H9 (cell line): ENCODE measurements around the gene BRAF. TPM values are rescaled to one million over a fixed set of nuclear protein-coding genes. Genes with fewer than 3 reads are reported as not detected.

ENCODE experiments used
- DNase-seq: peaks from one replicate; pipeline ENCODE4 v3.0.0-alpha.2; 2017
- H2AFZ ChIP-seq: one replicate; pipeline ENCODE4 v1.6.1; 2013; ENCODE audit warnings: mild to moderate bottlenecking, low read length, control low read depth, moderate library complexity
- H2AK5ac ChIP-seq: 2 replicates; pipeline ENCODE4 v1.6.1; 2013; ENCODE audit warnings: low read length, control low read depth, mixed read lengths; ENCODE audit not compliant: insufficient read length
- H2BK120ac ChIP-seq: one replicate; pipeline ENCODE4 v1.6.1; 2013; ENCODE audit warnings: low read depth, mild to moderate bottlenecking, low read length, control low read depth, inconsistent platforms; ENCODE audit not compliant: poor library complexity, severe bottlenecking
- H2BK12ac ChIP-seq: 2 replicates; pipeline ENCODE4 v1.6.1; 2013; ENCODE audit warnings: low read length, control low read depth, mixed read lengths, low read depth; ENCODE audit not compliant: insufficient read length
- H2BK15ac ChIP-seq: 2 replicates; pipeline ENCODE4 v1.6.1; 2013; ENCODE audit warnings: low read depth, low read length, control low read depth
- H2BK20ac ChIP-seq: one replicate; pipeline ENCODE4 v1.6.1; 2013; ENCODE audit warnings: low read depth, mild to moderate bottlenecking, low read length, control low read depth, inconsistent platforms; ENCODE audit not compliant: poor library complexity, severe bottlenecking
- H2BK5ac ChIP-seq: 2 replicates; pipeline ENCODE4 v1.6.1; 2013; ENCODE audit warnings: low read length, control low read depth, mixed read lengths; ENCODE audit not compliant: insufficient read length
- H3K14ac ChIP-seq: 2 replicates; pipeline ENCODE4 v1.6.1; 2013; ENCODE audit warnings: low read length, control low read depth; ENCODE audit not compliant: insufficient read depth
- H3K18ac ChIP-seq: 2 replicates; pipeline ENCODE4 v1.6.1; 2013; ENCODE audit warnings: low read depth, mild to moderate bottlenecking, mixed read lengths, low read length, control low read depth; ENCODE audit not compliant: insufficient read length
- H3K23ac ChIP-seq: 2 replicates; pipeline ENCODE4 v1.6.1; 2013; ENCODE audit warnings: low read length, control low read depth, mixed read lengths, low read depth; ENCODE audit not compliant: insufficient read length
- H3K23me2 ChIP-seq: 2 replicates; pipeline ENCODE4 v1.6.1; 2013; ENCODE audit warnings: low read depth, mild to moderate bottlenecking, mixed read lengths, low read length, control low read depth; ENCODE audit not compliant: insufficient read length, poor library complexity, severe bottlenecking
- H3K27ac ChIP-seq: 2 replicates; pipeline ENCODE4 v1.5.1; 2013; ENCODE audit warnings: low read length, control low read depth, mixed read lengths, low read depth; ENCODE audit not compliant: insufficient read length
- H3K27me3 ChIP-seq: 2 replicates; pipeline ENCODE4 v1.6.1; 2013; ENCODE audit warnings: low read length, control low read depth, inconsistent platforms; ENCODE audit not compliant: insufficient read depth
- H3K4ac ChIP-seq: 2 replicates; pipeline ENCODE4 v1.6.1; 2013; ENCODE audit warnings: low read depth, mild to moderate bottlenecking, control low read depth, inconsistent platforms, low read length, moderate library complexity
- H3K4me1 ChIP-seq: 2 replicates; pipeline ENCODE4 v1.6.1; 2013; ENCODE audit warnings: low read length, control low read depth, inconsistent platforms; ENCODE audit not compliant: insufficient read depth
- H3K4me2 ChIP-seq: 2 replicates; pipeline ENCODE4 v1.6.1; 2013; ENCODE audit warnings: low read length, control low read depth, mixed read lengths; ENCODE audit not compliant: insufficient read length, insufficient read depth
- H3K56ac ChIP-seq: 2 replicates; pipeline ENCODE4 v1.6.1; 2013; ENCODE audit warnings: low read depth, mild to moderate bottlenecking, mixed read lengths, low read length, control low read depth; ENCODE audit not compliant: insufficient read length
- H3K79me1 ChIP-seq: 2 replicates; pipeline ENCODE4 v1.6.1; 2013; ENCODE audit warnings: low read depth, mild to moderate bottlenecking, moderate library complexity, low read length, control low read depth, inconsistent platforms; ENCODE audit not compliant: insufficient read depth, poor library complexity, severe bottlenecking
- H3K79me2 ChIP-seq: 2 replicates; pipeline ENCODE4 v1.6.1; 2013; ENCODE audit warnings: low read length, control low read depth, inconsistent platforms; ENCODE audit not compliant: insufficient read depth
- H3K9ac ChIP-seq: 2 replicates; pipeline ENCODE4 v1.6.1; 2013; ENCODE audit warnings: low read length, control low read depth, mixed read lengths; ENCODE audit not compliant: insufficient read length; ENCODE audit errors: extremely low read depth
- H3K9me3 ChIP-seq: one replicate; pipeline ENCODE4 v1.6.1; 2013; ENCODE audit warnings: low read depth, low read length, inconsistent platforms; ENCODE audit not compliant: control insufficient read depth
- H3T11ph ChIP-seq: one replicate; pipeline ENCODE4 v1.6.1; 2013; ENCODE audit warnings: mild to moderate bottlenecking, low read length, control low read depth, inconsistent platforms
- H4K20me1 ChIP-seq: one replicate; pipeline ENCODE4 v1.6.1; 2013; ENCODE audit not compliant: control insufficient read depth, insufficient read length, insufficient read depth
- H4K5ac ChIP-seq: 2 replicates; pipeline ENCODE4 v1.6.1; 2013; ENCODE audit warnings: low read depth, mild to moderate bottlenecking, mixed read lengths, low read length, control low read depth; ENCODE audit not compliant: insufficient read length
- H4K8ac ChIP-seq: replicated peaks from 2 replicates; pipeline ENCODE4 v1.6.1; 2013; ENCODE audit warnings: low read length, control low read depth, mixed read lengths, low read depth; ENCODE audit not compliant: insufficient read length
- H4K91ac ChIP-seq: 2 replicates; pipeline ENCODE4 v1.6.1; 2013; ENCODE audit warnings: low read depth, mild to moderate bottlenecking, moderate library complexity, mixed read lengths, low read length, control low read depth; ENCODE audit not compliant: insufficient read length
- H3K27ac Mint-ChIP-seq, 3 experiments: 2 replicates in 2 of 3; 3 replicates in 1 of 3; pipeline ENCODE4 v1.8.0; 2020 to 2021; ENCODE audit warnings: mixed read lengths in 3 of 3, mild to moderate bottlenecking in 1 of 3, moderate library complexity in 1 of 3
- H3K27me3 Mint-ChIP-seq: 2 replicates; pipeline ENCODE4 v1.8.0; 2021; ENCODE audit warnings: low read depth, mild to moderate bottlenecking, moderate library complexity, mixed read lengths
- H3K36me3 Mint-ChIP-seq, 3 experiments: 2 replicates in 2 of 3; 3 replicates in 1 of 3; pipeline ENCODE4 v1.8.0; 2020 to 2021; ENCODE audit warnings: low read depth in 3 of 3, mixed read lengths in 3 of 3; ENCODE audit not compliant: insufficient read depth in 1 of 3
- H3K4me1 Mint-ChIP-seq, 2 experiments: 2 replicates each; pipeline ENCODE4 v1.8.0; 2020; ENCODE audit warnings: mixed read lengths in 2 of 2
- H3K4me3 Mint-ChIP-seq, 2 experiments: 2 replicates in 1 of 2; 3 replicates in 1 of 2; pipeline ENCODE4 v1.8.0; 2020 to 2021; ENCODE audit warnings: mild to moderate bottlenecking in 2 of 2, mixed read lengths in 2 of 2, moderate library complexity in 1 of 2
- H3K9me3 Mint-ChIP-seq, 2 experiments: 2 replicates in 1 of 2; 3 replicates in 1 of 2; pipeline ENCODE4 v1.8.0; 2020; ENCODE audit warnings: mild to moderate bottlenecking in 2 of 2, mixed read lengths in 2 of 2, moderate library complexity in 1 of 2
- whole genome bisulfite sequencing: extraction: QIAGEN DNeasy Blood & Tissue Kit; methylation state at CpG from one replicate; pipeline ENCODE4 v1.1.7; 2013; ENCODE audit warnings: missing lambda C conversion rate, low lambda C conversion rate, mixed read lengths; ENCODE audit not compliant: insufficient read length; ENCODE audit errors: extremely low coverage; 5-methylcytosine and 5-hydroxymethylcytosine counted together
- total RNA-seq: library from RNA; stranded (reverse); gene quantifications from 2 replicates; pipeline ENCODE4 v1.2.1, GENCODE V29; 2021
- TF ChIP-seq, protein P1 (sequence below): fragments of 200-600 bp; sonication (generic); conservative IDR thresholded peaks from 3 replicates; pipeline ENCODE4 v1.8.0; 2021; ENCODE audit warnings: antibody characterized with exemption, mild to moderate bottlenecking

BRAF gene
- total RNA-seq, 1 experiment from 2014 or later: 32.9 TPM

DNA sequence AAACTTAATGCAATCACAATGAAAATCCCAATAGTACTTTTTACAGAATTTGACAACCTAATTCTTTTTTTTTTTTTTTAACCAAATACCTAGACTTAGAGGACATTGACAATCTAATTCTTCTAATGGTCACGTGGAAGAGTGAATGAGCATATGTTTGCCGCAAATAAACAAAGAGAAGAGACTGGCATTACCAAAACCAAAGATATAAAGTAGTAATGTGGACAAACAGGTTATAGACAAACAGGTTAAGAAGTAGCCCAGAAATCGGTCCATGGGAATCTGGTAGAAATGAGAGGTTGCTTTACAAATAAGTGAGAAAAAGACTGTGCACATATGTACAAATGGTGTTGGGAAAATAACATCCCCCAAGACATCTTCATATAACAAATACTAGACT lies 27.7 kb downstream of the BRAF start:
- WGBS: no CpG with 5 or more reads among the region's 3 CpGs
- TF ChIP-seq, protein P1, sequence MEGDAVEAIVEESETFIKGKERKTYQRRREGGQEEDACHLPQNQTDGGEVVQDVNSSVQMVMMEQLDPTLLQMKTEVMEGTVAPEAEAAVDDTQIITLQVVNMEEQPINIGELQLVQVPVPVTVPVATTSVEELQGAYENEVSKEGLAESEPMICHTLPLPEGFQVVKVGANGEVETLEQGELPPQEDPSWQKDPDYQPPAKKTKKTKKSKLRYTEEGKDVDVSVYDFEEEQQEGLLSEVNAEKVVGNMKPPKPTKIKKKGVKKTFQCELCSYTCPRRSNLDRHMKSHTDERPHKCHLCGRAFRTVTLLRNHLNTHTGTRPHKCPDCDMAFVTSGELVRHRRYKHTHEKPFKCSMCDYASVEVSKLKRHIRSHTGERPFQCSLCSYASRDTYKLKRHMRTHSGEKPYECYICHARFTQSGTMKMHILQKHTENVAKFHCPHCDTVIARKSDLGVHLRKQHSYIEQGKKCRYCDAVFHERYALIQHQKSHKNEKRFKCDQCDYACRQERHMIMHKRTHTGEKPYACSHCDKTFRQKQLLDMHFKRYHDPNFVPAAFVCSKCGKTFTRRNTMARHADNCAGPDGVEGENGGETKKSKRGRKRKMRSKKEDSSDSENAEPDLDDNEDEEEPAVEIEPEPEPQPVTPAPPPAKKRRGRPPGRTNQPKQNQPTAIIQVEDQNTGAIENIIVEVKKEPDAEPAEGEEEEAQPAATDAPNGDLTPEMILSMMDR: no peak
- no peaks in the 10 kb centered on the region for H3K23me2 ChIP-seq

More for the DNA sequence above, 27.7 kb downstream of the BRAF start:
- no peak overlapping the region for H3K4me2 ChIP-seq
- H2BK15ac ChIP-seq: no peak overlapping the region
- no peak overlapping the region for H2BK5ac ChIP-seq
- no peak for DNase-seq
- H2BK120ac ChIP-seq: no peak overlapping the region
- no peak overlapping the region for H3K14ac ChIP-seq
- H2BK20ac ChIP-seq: no peak overlapping the region
- no peaks in the 10 kb centered on the region for H3K27me3 Mint-ChIP-seq
- H3K23ac ChIP-seq: no peak overlapping the region
- no peak overlapping the region for H4K91ac ChIP-seq
- no peak overlapping the region for H2AK5ac ChIP-seq
- no peak overlapping the region for H2AFZ ChIP-seq
- H3K4me1 Mint-ChIP-seq: peaks cover 22 to 35% of the 10 kb centered on the region in 2 experiments
- no peak overlapping the region for H3T11ph ChIP-seq
- H3K4me1 ChIP-seq: peaks cover 2% of the 10 kb centered on the region; the same call in 1 of the 2 replicates
- H3K4me3 Mint-ChIP-seq: no peak overlapping the region
- H3K9me3 ChIP-seq: no peaks in the 10 kb centered on the region
- no peak overlapping the region for H3K27ac Mint-ChIP-seq
- peaks cover 1% of the 10 kb centered on the region; the same call in 1 of the 2 replicates for H3K79me2 ChIP-seq
- no peak overlapping the region for H4K5ac ChIP-seq
- H3K56ac ChIP-seq: no peak overlapping the region
- no peaks in the 10 kb centered on the region for H3K27me3 ChIP-seq
- H3K18ac ChIP-seq: no peak overlapping the region
- no peak overlapping the region for H2BK12ac ChIP-seq
- H3K79me1 ChIP-seq: peaks cover 7% of the 10 kb centered on the region
- no peak overlapping the region for H4K8ac ChIP-seq
- no peak overlapping the region for H3K27ac ChIP-seq
- H3K36me3 Mint-ChIP-seq: no peaks in the 10 kb centered on the region; a peak in 1 of 7 replicates
- H4K20me1 ChIP-seq: no peaks in the 10 kb centered on the region
- no peak overlapping the region for H3K9ac ChIP-seq
- no peaks in the 10 kb centered on the region for H3K9me3 Mint-ChIP-seq
- H3K4ac ChIP-seq: no peak overlapping the region
